Transverse colon (tissue), 4 donors: Measurements from ENCODE around the gene PRRG1. TPM values are rescaled to one million over a fixed set of nuclear protein-coding genes. Genes with fewer than 3 reads are reported as not detected.

Source experiments
- DNase-seq: peaks from one replicate; pipeline ENCODE4 v3.0.0-alpha.2; 2019
- H3K27ac ChIP-seq, 4 donors: fragments of 200-600 bp; sonication (generic); 2 replicates each; pipeline ENCODE4 v1.5.1; 2016 to 2018; ENCODE audit warnings: inconsistent platforms in 4 of 4
- H3K27me3 ChIP-seq: fragments of 200-600 bp; sonication (generic); 2 replicates; pipeline ENCODE4 v1.5.1; 2017; ENCODE audit warnings: inconsistent platforms
- H3K36me3 ChIP-seq, 4 donors: fragments of 200-600 bp; sonication (generic); 2 replicates each; pipeline ENCODE4 v1.5.1; 2017 to 2019; ENCODE audit warnings: inconsistent platforms in 4 of 4
- H3K4me1 ChIP-seq, 4 donors: fragments of 200-600 bp; sonication (generic); 2 replicates each; pipeline ENCODE4 v1.5.1; 2017 to 2020; ENCODE audit warnings: inconsistent platforms in 4 of 4
- H3K4me3 ChIP-seq, 4 donors: fragments of 200-600 bp; sonication (generic); 1 replicate in 1 of 4; 2 replicates in 3 of 4; pipeline versions ENCODE4 v1.5.1 to v1.6.1; 2017 to 2019; ENCODE audit warnings: inconsistent platforms in 4 of 4
- H3K9me3 ChIP-seq, 2 donors: fragments of 200-600 bp; sonication (generic); 2 replicates each; pipeline ENCODE4 v1.5.1; 2017 to 2019; ENCODE audit warnings: inconsistent platforms in 2 of 2
- CTCF ChIP-seq, 5 experiments: fragments of 200-600 bp in 3 of 5; fragments of 450-650 bp in 2 of 5; sonication (generic) in 3 of 5; IDR thresholded peaks; 1 replicate in 2 of 5; 2 replicates in 3 of 5; pipeline ENCODE4 v1.5.1; 2016 to 2017; ENCODE audit warnings: antibody characterized with exemption in 5 of 5, inconsistent platforms in 3 of 5, mild to moderate bottlenecking in 2 of 5, moderate library complexity in 1 of 5
- EP300 ChIP-seq: sonication (generic); formaldehyde crosslinking; IDR thresholded peaks from one replicate; pipeline ENCODE4 v1.6.1; 2017; ENCODE audit warnings: antibody characterized with exemption, low read depth
- POLR2A ChIP-seq: fragments of 450-650 bp; IDR thresholded peaks from one replicate; pipeline ENCODE4 v1.6.1; 2016; ENCODE audit warnings: antibody characterized with exemption, mild to moderate bottlenecking, moderate library complexity
- POLR2AphosphoS5 ChIP-seq, 3 donors: sonication (generic); formaldehyde crosslinking; IDR thresholded peaks; one replicate each; pipeline ENCODE4 v1.6.1; 2016; ENCODE audit warnings: antibody characterized with exemption in 3 of 3
- WGBS, 2 donors: methylation state at CpG; one replicate each; pipeline ENCODE4 v1.1.5; 2018; ENCODE audit warnings: low coverage in 1 of 2; 5-methylcytosine and 5-hydroxymethylcytosine counted together
- in situ Hi-C, 4 donors: fragments of 200-750 bp; cut with MboI; loops; one replicate each; pipeline versions ENCODE4 v1.15.0 to v1.15.1; 2017; ENCODE audit warnings: low sequenced_read_pairs in 3 of 4, low pct_ligation_motif_present in 1 of 4, low pct_unique_long_range_greater_than_20kb in 1 of 4
- intact Hi-C: fragments of 100-400 bp; cut with DNase I; formaldehyde crosslinking; loops from one replicate; pipeline ENCODE4 v1.15.1; 2023; ENCODE audit warnings: low total_unique reads
- total RNA-seq, 4 donors: library from RNA; depleted of rRNA; stranded (reverse); fragments of >200 nt; gene quantifications; one replicate each; pipeline ENCODE4 v1.1.0, GENCODE V29; 2016

Gene PRRG1
- total RNA-seq, 4 donors from 2014 or later = 5.4 to 14.6 (median 11.6) TPM

GRCh38 chrX:37383313-37383712 lies 34.1 kb downstream of the PRRG1 start:
- in situ Hi-C loops (no loop called here), intact Hi-C loops (no loop called here)
- DNase-seq = no peak
- no peaks in the 10 kb centered on the region for H3K9me3 ChIP-seq
- H3K36me3 ChIP-seq = no peaks in the 10 kb centered on the region
- no peaks in the 10 kb centered on the region for H3K27me3 ChIP-seq
- no peak overlapping the region for H3K4me3 ChIP-seq
- H3K27ac ChIP-seq = no peak overlapping the region
- H3K4me1 ChIP-seq = peaks cover 0 to 16% (median 3%) of the 10 kb centered on the region in 4 donors
- TF ChIP-seq POLR2A (no peak), CTCF (IDR thresholded peaks at IDR 0.05) (no peak), EP300 (no peak), POLR2AphosphoS5 (IDR thresholded peaks at IDR 0.05) (no peak)

- no peak overlapping the region for H3K27ac ChIP-seq
- H3K4me1 ChIP-seq = no peaks in the 10 kb centered on the region
- H3K27me3 ChIP-seq = no peaks in the 10 kb centered on the region
- WGBS, 2 donors = 96% methylated on average over 4 of the region's 4 CpGs; no CpG with 5 or more reads in 1 of the 2 donors
- in situ Hi-C loops = no loop called here
- intact Hi-C loops = no loop called here
- no peak for TF ChIP-seq CTCF (IDR thresholded peaks at IDR 0.05)
- TF ChIP-seq EP300 = no peak
- TF ChIP-seq POLR2AphosphoS5 (IDR thresholded peaks at IDR 0.05) = no peak
- TF ChIP-seq POLR2A = no peak
- no peaks in the 10 kb centered on the region for H3K36me3 ChIP-seq
- no peaks in the 10 kb centered on the region for H3K9me3 ChIP-seq
- DNase-seq = no peak
- H3K4me3 ChIP-seq = no peak overlapping the region
Measured at GRCh38 chrX:37388413-37388812, 39.2 kb downstream of the PRRG1 start.

GRCh38 chrX:37405956-37406355 lies 56.8 kb downstream of the PRRG1 start:
- no peaks in the 10 kb centered on the region for H3K36me3 ChIP-seq
- H3K9me3 ChIP-seq = no peaks in the 10 kb centered on the region
- WGBS, 2 donors = 37 to 60% methylated on average over 1 of the region's 1 CpG
- in situ Hi-C loops (no loop called here), intact Hi-C loops (no loop called here)
- DNase-seq = no peak
- TF ChIP-seq POLR2AphosphoS5 (IDR thresholded peaks at IDR 0.05) (no peak), CTCF (IDR thresholded peaks at IDR 0.05) (no peak), EP300 (no peak), POLR2A (no peak)
- no peak overlapping the region for H3K4me3 ChIP-seq
- H3K27me3 ChIP-seq = no peaks in the 10 kb centered on the region
- H3K4me1 ChIP-seq = no peaks in the 10 kb centered on the region
- no peak overlapping the region for H3K27ac ChIP-seq

GRCh38 chrX:37407736-37408135 lies 58.6 kb downstream of the PRRG1 start:
- WGBS, 2 donors = 80 to 83% methylated on average over 2 to 4 of the region's 4 CpGs
- no peaks in the 10 kb centered on the region for H3K27me3 ChIP-seq

More at GRCh38 chrX:37407736-37408135, 58.6 kb downstream of the PRRG1 start:
- Histone ChIP-seq H3K4me1 (no peaks in the 10 kb centered on the region), H3K9me3 (no peaks in the 10 kb centered on the region), H3K36me3 (no peaks in the 10 kb centered on the region), H3K4me3 (no peak overlapping the region), H3K27ac (no peak overlapping the region)
- intact Hi-C loops (no loop called here), in situ Hi-C loops (no loop called here)
- TF ChIP-seq CTCF (IDR thresholded peaks at IDR 0.05) = no peak
- TF ChIP-seq EP300 = no peak
- TF ChIP-seq POLR2A = no peak
- TF ChIP-seq POLR2AphosphoS5 (IDR thresholded peaks at IDR 0.05) = no peak
- no peak for DNase-seq
